PFSK-1 (cell line): ENCODE data around the gene KIR2DL3.

ENCODE experiments used
- POLR2AphosphoS5 ChIP-seq: IDR thresholded peaks from 2 replicates; pipeline ENCODE4 v1.6.1; 2012; ENCODE audit warnings: low read depth, mild to moderate bottlenecking, control low read depth, low read length, moderate library complexity
- TAF1 ChIP-seq: IDR thresholded peaks from 2 replicates; pipeline ENCODE4 v1.6.1; 2012; ENCODE audit warnings: low read length, control low read depth, borderline replicate concordance; ENCODE audit not compliant: insufficient read depth
- TF ChIP-seq, protein P1 (sequence below), 2 experiments: IDR thresholded peaks; 2 replicates each; pipeline versions ENCODE4 v1.6.1 to v1.8.0; 2011 to 2012; ENCODE audit warnings: low read depth in 2 of 2, low read length in 2 of 2, control low read depth in 1 of 2, inconsistent platforms in 1 of 2, mild to moderate bottlenecking in 1 of 2, moderate library complexity in 1 of 2; ENCODE audit not compliant: insufficient read depth in 1 of 2

DNA sequence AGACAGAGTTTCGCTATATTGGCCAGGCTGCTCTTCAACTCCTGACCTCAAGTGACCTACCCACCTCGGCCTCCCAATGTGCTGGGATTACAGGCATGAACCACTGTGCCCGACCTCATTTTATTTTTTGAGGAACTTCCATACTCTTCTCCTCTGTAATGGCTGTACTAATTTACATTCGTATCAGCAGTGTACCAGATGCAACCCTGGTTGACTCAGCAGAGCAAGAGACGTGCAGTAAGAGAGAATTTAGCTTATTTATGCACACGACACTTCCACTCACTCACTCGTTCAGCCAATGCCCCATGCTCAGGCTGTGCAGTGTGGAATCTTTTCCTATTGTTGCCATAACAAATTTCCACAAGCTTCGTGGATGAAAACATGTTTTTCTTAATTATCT, 7.1 kb upstream of the KIR2DL3 start:
- no peak for TF ChIP-seq POLR2AphosphoS5
- TF ChIP-seq, protein P1, sequence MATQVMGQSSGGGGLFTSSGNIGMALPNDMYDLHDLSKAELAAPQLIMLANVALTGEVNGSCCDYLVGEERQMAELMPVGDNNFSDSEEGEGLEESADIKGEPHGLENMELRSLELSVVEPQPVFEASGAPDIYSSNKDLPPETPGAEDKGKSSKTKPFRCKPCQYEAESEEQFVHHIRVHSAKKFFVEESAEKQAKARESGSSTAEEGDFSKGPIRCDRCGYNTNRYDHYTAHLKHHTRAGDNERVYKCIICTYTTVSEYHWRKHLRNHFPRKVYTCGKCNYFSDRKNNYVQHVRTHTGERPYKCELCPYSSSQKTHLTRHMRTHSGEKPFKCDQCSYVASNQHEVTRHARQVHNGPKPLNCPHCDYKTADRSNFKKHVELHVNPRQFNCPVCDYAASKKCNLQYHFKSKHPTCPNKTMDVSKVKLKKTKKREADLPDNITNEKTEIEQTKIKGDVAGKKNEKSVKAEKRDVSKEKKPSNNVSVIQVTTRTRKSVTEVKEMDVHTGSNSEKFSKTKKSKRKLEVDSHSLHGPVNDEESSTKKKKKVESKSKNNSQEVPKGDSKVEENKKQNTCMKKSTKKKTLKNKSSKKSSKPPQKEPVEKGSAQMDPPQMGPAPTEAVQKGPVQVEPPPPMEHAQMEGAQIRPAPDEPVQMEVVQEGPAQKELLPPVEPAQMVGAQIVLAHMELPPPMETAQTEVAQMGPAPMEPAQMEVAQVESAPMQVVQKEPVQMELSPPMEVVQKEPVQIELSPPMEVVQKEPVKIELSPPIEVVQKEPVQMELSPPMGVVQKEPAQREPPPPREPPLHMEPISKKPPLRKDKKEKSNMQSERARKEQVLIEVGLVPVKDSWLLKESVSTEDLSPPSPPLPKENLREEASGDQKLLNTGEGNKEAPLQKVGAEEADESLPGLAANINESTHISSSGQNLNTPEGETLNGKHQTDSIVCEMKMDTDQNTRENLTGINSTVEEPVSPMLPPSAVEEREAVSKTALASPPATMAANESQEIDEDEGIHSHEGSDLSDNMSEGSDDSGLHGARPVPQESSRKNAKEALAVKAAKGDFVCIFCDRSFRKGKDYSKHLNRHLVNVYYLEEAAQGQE (IDR thresholded peaks at IDR 0.05; ENCODE audit: insufficient read depth in 1 of 2, low read depth in 2 of 2, low read length in 2 of 2) = no peak
- no peak for TF ChIP-seq TAF1
